Peyer's patch (tissue), 4 donors: ENCODE results near the gene FARSA. TPM values are rescaled to one million over a fixed set of nuclear protein-coding genes. Genes with fewer than 3 reads are reported as not detected.
"Not testable (repeated sequence)": the region's sequence is repeated elsewhere in the genome, so short reads cannot be mapped to it uniquely, and the experiment has no call there.

Source experiments
- DNase-seq, 3 donors: peaks; one replicate each; pipeline ENCODE4 v3.0.0-alpha.2; 2017 to 2019
- H3K27ac ChIP-seq, 4 donors: fragments of 200-600 bp; sonication (generic); one replicate each; pipeline ENCODE4 v1.5.1; 2016 to 2019
- H3K27me3 ChIP-seq, 2 donors: fragments of 200-600 bp; sonication (generic); one replicate each; pipeline ENCODE4 v1.5.1; 2019
- H3K36me3 ChIP-seq, 3 donors: fragments of 200-600 bp; sonication (generic); one replicate each; pipeline ENCODE4 v1.5.1; 2016 to 2019
- H3K4me1 ChIP-seq, 4 donors: fragments of 200-600 bp; sonication (generic); one replicate each; pipeline ENCODE4 v1.5.1; 2016 to 2019
- H3K4me3 ChIP-seq, 4 donors: fragments of 200-600 bp; sonication (generic); 1 replicate in 3 of 4; 2 replicates in 1 of 4; pipeline ENCODE4 v1.5.1; 2016 to 2019; ENCODE audit warnings: mild to moderate bottlenecking in 1 of 4
- H3K9me3 ChIP-seq, 4 donors: fragments of 200-600 bp; sonication (generic); one replicate each; pipeline ENCODE4 v1.5.1; 2016 to 2019; ENCODE audit warnings: mild to moderate bottlenecking in 1 of 4
- CTCF ChIP-seq, 6 experiments: fragments of 450-650 bp in 4 of 6; fragments of 200-600 bp in 2 of 6; sonication (generic) in 1 of 6; IDR thresholded peaks; one replicate each; pipeline ENCODE4 v1.5.1; 2017 to 2019; ENCODE audit warnings: antibody characterized with exemption in 6 of 6, mild to moderate bottlenecking in 3 of 6, moderate library complexity in 1 of 6
- POLR2A ChIP-seq, 2 donors: fragments of 450-650 bp; IDR thresholded peaks; one replicate each; pipeline ENCODE4 v1.5.1; 2017; ENCODE audit warnings: antibody characterized with exemption in 2 of 2, mild to moderate bottlenecking in 2 of 2, moderate library complexity in 2 of 2
- total RNA-seq, 4 donors: library from RNA; depleted of rRNA; stranded (reverse); fragments of >200 nt; gene quantifications; one replicate each; pipeline ENCODE4 v1.1.0, GENCODE V29; 2016

FARSA gene
- total RNA-seq, 4 donors from 2014 or later: 35.4 to 54.5 (median 48.3) TPM

GRCh38 chr19:12924621-12925310 lies 8.7 kb downstream of the FARSA start:
- H3K27ac ChIP-seq: no peak overlapping the region
- no peaks in the 10 kb centered on the region for H3K27me3 ChIP-seq
- DNase-seq: no peak
- no peaks in the 10 kb centered on the region for H3K9me3 ChIP-seq
- TF ChIP-seq CTCF (IDR thresholded peaks at IDR 0.05): no peak
- TF ChIP-seq POLR2A (IDR thresholded peaks at IDR 0.05): no peak
- peaks cover 0 to 74% (median 0%) of the 10 kb centered on the region in 3 donors for H3K36me3 ChIP-seq
- no peak overlapping the region for H3K4me3 ChIP-seq
- H3K4me1 ChIP-seq: peaks cover 0 to 7% (median 0%) of the 10 kb centered on the region in 4 donors

DNA sequence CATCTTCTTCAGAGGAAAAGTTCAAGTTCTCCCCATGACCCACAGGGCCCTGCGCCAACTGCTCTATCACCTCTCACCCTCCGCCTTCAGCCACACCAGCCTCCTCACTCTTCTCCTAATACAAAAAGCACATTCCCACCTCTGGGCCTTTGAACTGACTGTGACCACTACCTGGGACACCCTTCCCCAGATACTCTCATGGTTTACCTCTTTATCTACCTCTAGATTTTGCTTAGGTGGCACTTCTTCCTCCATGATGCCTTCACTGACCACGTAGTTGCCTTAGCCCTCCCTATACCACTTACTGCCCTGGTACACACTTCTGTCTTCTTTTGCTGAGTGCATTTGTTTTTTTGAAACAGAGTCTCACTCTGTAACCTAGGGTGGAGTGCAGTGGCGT lies 10.6 kb downstream of the FARSA start:
- H3K36me3 ChIP-seq: peaks cover 0 to 57% (median 0%) of the 10 kb centered on the region in 3 donors
- H3K9me3 ChIP-seq: no peaks in the 10 kb centered on the region
- no peaks in the 10 kb centered on the region for H3K27me3 ChIP-seq
- no peak overlapping the region for H3K27ac ChIP-seq
- no peak for TF ChIP-seq POLR2A (IDR thresholded peaks at IDR 0.05)
- TF ChIP-seq CTCF (IDR thresholded peaks at IDR 0.05): no peak
- peaks cover 0 to 14% (median 0%) of the 10 kb centered on the region in 4 donors for H3K4me1 ChIP-seq
- no peak overlapping the region for H3K4me3 ChIP-seq
- DNase-seq: no peak

DNA sequence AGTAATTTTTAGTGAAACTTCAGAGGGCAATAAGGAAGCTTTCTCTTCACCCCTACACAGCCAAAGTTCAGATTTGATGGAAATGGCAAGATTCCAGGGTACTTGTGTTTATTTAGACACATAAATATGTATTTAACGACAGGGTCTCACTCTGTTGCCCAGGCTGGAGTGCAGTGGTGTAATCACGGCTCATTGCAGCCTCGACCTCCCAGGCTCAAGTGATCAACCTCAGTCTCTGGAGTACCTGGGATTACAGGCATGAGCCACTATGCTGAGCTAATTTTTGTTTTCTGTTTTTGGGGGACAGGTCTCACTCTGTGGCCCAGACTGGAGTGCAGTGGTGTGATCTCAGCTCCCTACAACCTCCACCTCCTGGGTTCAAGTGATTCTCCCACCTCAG lies 12.5 kb downstream of the FARSA start:
- Histone ChIP-seq H3K36me3 (peaks cover 0 to 40% (median 0%) of the 10 kb centered on the region in 3 donors), H3K9me3 (no peaks in the 10 kb centered on the region), H3K4me3 (no peak overlapping the region), H3K4me1 (peaks cover 0 to 14% (median 0%) of the 10 kb centered on the region in 4 donors), H3K27me3 (no peaks in the 10 kb centered on the region), H3K27ac (no peak overlapping the region)
- no peak for TF ChIP-seq POLR2A (IDR thresholded peaks at IDR 0.05)
- no peak for TF ChIP-seq CTCF (IDR thresholded peaks at IDR 0.05)
- no peak for DNase-seq

DNA sequence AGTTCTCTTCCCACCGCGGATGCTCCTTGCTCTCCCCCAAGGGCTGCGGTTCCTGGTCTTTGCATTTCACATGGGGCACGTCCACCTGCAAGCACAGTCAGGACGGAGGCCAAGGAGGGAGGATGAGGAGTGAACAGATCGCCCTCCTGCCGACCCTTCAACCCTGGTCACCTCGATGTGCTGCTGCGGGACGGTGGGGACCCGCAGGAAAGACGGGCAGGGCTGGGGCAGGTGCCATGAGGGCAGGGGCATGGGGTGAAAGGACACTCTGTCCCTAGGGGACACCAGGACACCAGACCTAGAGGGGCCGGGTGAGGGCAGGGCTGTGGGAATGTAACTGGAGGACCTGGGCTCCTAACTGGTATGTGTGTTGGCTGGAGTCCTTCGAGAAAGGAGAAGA lies 15.3 kb downstream of the FARSA start:
- H3K36me3 ChIP-seq: peaks cover 0 to 12% (median 0%) of the 10 kb centered on the region in 3 donors
- no peaks in the 10 kb centered on the region for H3K9me3 ChIP-seq
- H3K4me3 ChIP-seq: no peak overlapping the region
- H3K27me3 ChIP-seq: no peaks in the 10 kb centered on the region
- DNase-seq: no peak
- no peak overlapping the region for H3K27ac ChIP-seq
- TF ChIP-seq CTCF (IDR thresholded peaks at IDR 0.05) (no peak), POLR2A (IDR thresholded peaks at IDR 0.05) (no peak)
- peaks cover 0 to 22% (median 3%) of the 10 kb centered on the region in 4 donors for H3K4me1 ChIP-seq

- not testable (repeated sequence) for H3K9me3 ChIP-seq, H3K36me3 ChIP-seq, H3K27me3 ChIP-seq, DNase-seq, H3K4me3 ChIP-seq, H3K27ac ChIP-seq
- H3K4me1 ChIP-seq: peaks cover 0 to 29% (median 3%) of the 10 kb centered on the region in 4 donors
Measured at GRCh38 chr19:12915860-12916259, 17.7 kb downstream of the FARSA start.

DNA sequence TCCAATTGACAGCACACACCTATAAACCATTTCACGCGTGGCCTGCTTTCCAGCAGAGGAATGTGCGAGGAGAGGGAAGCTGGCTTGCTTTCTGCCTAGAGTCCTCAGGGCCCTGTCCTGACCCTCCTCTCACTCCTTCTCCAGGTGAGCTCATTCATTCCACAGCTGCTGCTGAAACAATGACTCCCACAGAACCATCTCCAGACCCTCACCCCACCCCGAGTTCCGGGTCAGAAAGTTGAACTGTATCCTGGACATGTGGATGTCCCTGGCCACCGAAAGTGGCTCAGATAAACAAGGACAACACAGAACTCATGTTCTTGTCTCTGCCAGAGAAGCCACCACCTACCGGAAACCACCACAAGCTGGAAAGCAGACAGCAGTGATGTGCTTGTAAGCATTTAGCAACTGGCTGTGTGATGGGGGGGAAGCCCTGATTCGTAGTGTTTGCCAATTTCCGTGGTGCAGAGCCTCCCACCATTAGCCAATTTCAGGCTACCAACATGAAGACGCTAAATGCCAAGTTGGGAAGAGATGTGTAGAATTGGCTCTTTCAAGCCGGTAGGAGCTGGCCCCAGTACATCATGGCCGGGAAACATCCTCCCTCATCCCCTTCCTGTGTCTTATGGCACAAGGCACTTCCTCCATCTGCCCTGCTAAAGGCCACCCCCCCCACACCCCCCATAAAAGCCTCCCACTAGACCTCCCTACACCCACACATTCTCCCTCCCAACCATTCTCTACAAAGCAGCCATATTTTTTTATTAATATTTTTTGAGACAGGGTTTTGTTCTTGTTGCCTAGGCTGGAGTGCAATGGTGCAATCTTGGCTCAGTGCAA lies 19.4 kb downstream of the FARSA start:
- peak in 2 of 3 donors; percentile 61 to 80 for DNase-seq
- Histone ChIP-seq H3K4me3 (no peak overlapping the region), H3K9me3 (no peaks in the 10 kb centered on the region), H3K36me3 (no peaks in the 10 kb centered on the region), H3K27ac (peak overlapping the region; percentile 53 to 74 (median 66)), H3K4me1 (peaks cover 0 to 23% (median 3%) of the 10 kb centered on the region in 4 donors), H3K27me3 (no peaks in the 10 kb centered on the region)
- TF ChIP-seq CTCF (IDR thresholded peaks at IDR 0.05): no peak
- no peak for TF ChIP-seq POLR2A (IDR thresholded peaks at IDR 0.05)
